NB4 (cell line): Measurements from ENCODE around the gene POLA1.

Source experiments
- DNase-seq: peaks from one replicate; pipeline ENCODE4 v3.0.0; 2010; ENCODE audit warnings: low read depth
- H3K4me3 ChIP-seq: one replicate; pipeline ENCODE4 v1.5.1; 2011; ENCODE audit warnings: mild to moderate bottlenecking, low read depth, low read length, moderate library complexity
- MYC ChIP-seq: IDR thresholded peaks from 2 replicates; pipeline ENCODE4 v1.6.1; 2011; ENCODE audit warnings: low read depth, low read length
- POLR2A ChIP-seq: IDR thresholded peaks from 2 replicates; pipeline ENCODE4 v1.6.1; 2011; ENCODE audit warnings: mild to moderate bottlenecking; ENCODE audit not compliant: insufficient read length; ENCODE audit errors: extremely low read depth
- TF ChIP-seq, protein P1 (sequence below): IDR thresholded peaks from one replicate; pipeline ENCODE4 v1.5.1; 2012; ENCODE audit warnings: low read depth, low read length
- TF ChIP-seq, protein P2 (sequence below): IDR thresholded peaks from 2 replicates; pipeline ENCODE4 v1.6.1; 2011; ENCODE audit warnings: low read depth, low read length

POLA1 gene

DNA sequence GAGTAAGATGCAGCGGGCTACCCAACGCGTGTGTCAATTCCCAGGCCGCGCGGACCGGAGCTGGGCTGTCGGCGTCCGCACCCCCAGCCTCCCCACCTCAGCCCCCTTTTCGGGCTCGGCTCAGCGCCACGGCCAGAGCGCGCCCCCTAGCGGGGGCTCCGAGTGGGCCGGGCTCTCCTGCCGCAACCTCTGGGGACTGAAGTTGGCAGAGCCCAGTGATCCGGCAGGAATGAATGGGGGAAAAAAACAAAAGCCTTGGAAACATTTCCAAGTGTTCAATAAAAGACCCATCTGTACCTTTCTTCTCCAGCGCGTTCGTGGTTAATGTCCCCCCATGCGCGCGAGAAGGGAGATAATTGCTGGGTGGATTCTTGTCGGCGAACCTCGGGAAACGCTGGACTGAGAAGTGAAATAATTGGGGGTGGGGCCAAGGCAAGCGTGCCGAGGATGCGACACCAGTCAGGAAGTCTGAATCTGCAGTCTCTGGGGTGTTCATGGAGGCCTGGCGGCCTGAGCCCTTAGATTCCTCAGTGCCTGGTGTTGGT is 327.3 kb downstream of the POLA1 start:
- DNase-seq, result peak; percentile 42
- no peak overlapping the region for H3K4me3 ChIP-seq
- TF ChIP-seq, protein P1, sequence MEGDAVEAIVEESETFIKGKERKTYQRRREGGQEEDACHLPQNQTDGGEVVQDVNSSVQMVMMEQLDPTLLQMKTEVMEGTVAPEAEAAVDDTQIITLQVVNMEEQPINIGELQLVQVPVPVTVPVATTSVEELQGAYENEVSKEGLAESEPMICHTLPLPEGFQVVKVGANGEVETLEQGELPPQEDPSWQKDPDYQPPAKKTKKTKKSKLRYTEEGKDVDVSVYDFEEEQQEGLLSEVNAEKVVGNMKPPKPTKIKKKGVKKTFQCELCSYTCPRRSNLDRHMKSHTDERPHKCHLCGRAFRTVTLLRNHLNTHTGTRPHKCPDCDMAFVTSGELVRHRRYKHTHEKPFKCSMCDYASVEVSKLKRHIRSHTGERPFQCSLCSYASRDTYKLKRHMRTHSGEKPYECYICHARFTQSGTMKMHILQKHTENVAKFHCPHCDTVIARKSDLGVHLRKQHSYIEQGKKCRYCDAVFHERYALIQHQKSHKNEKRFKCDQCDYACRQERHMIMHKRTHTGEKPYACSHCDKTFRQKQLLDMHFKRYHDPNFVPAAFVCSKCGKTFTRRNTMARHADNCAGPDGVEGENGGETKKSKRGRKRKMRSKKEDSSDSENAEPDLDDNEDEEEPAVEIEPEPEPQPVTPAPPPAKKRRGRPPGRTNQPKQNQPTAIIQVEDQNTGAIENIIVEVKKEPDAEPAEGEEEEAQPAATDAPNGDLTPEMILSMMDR, result peak; percentile 65
- TF ChIP-seq POLR2A, result no peak

DNA sequence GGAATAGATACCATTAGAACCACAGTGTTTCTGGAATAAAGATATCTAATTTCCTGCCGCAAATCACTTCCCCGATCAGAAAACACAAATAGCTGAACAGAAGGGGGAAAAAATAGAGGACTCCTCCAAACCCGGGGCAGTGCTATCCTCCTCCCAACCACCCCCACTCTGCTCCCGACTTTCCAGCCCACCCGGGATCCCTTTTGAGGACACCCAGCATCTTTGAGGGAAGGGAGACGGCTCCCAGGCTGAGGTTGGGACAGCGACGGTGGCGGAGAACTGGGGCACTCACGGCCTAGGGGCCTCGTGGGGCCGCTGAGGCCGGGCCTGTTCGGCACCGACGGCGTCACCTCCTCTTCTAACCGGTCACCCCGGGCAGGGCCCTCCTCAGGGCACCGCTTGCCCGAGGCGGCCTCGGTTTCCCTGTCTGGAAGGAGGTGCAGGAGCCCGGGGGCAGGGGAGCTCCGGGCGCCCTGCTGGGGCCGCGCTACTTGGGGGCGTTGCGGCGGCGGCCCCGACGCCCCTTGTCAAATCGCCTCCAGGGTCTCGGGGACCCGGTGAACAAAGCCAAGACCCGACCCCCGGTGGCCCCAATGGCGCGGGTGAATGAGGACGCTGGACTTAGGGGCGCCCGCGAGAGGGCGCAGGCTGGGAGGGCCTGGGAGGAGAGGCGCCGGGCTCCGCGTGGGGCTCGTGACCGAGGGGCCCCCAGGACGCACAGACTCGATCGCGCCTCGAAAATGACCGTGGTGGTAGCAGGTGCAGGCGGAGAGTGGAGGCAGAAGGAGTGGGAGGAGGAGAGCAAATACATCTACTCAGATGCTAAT is 329.0 kb downstream of the POLA1 start:
- no peak overlapping the region for H3K4me3 ChIP-seq
- TF ChIP-seq, protein P2, sequence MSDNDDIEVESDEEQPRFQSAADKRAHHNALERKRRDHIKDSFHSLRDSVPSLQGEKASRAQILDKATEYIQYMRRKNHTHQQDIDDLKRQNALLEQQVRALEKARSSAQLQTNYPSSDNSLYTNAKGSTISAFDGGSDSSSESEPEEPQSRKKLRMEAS, result no peak
- TF ChIP-seq MYC (no peak), POLR2A (no peak)
- TF ChIP-seq, protein P1, result no peak
- no peak for DNase-seq

DNA sequence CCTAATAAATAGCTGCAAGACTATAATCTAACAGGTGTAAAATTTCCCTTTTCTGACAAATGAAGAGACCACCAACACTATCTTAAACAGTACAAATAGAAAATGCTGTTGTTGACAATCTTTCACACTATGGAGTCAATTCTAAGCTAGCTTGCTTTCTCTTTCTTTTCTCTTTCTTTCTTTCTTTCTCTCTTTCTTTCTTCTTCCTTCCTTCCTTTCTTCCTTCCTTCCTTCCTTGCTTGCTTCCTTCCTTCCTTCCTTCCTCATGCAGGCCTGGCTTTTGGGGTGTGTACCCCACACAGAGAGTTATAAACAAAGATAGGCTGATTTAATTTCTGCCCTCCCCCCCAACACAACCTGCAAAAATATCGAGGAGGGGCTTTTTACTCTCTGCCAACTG is 330.2 kb downstream of the POLA1 start:
- TF ChIP-seq, protein P2, result no peak
- TF ChIP-seq, protein P1, result no peak
- no peak for TF ChIP-seq POLR2A
- TF ChIP-seq MYC, result no peak
- DNase-seq, result no peak
- no peak overlapping the region for H3K4me3 ChIP-seq

DNA sequence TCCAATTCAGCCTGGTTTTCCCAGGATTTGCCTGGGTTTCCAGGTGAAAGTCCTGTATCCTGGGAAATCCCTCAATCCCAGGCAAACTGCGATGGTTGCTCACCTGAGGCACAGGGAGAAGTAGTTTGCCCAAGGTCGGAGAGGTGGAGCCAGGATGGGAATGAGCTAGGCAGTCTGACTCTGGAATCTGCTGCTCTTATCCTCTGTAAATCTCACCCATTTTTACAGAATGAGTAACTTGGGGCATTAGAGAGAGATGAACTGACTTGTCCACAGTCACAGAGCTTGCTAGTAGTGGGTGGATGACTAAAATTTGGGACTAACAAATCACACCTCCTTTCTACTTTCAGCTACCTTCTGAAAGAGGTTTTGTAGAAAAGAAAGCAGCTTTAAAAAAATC is 331.9 kb downstream of the POLA1 start:
- DNase-seq, result no peak
- TF ChIP-seq, protein P2, result no peak
- TF ChIP-seq, protein P1, result no peak
- TF ChIP-seq POLR2A (no peak), MYC (no peak)

DNA sequence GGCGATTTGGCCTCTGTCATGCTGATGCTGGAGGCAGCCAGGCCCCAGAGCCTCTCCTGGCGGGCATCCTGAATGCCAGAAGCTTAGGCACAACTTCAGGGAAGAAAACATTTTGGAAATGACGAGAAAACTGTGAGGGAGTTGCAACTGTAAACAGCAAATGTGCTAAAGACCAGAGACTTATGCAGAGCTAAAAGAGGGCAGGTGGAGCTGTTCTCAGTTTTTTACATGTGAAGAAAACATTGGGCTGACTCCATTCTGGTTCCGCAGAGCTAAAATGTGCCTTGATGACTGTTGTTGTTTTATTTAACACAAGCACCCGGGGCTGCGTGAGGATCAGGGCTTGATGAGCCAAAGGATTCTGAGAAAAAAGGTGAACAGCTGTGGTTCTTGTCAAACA is 332.9 kb downstream of the POLA1 start:
- TF ChIP-seq, protein P2, result no peak
- TF ChIP-seq MYC (no peak), POLR2A (no peak)
- TF ChIP-seq, protein P1, result no peak
- DNase-seq, result no peak

More for the DNA sequence above, 331.9 kb downstream of the POLA1 start:
- no peak overlapping the region for H3K4me3 ChIP-seq

More for the DNA sequence above, 332.9 kb downstream of the POLA1 start:
- no peak overlapping the region for H3K4me3 ChIP-seq
